HCT116 (cell line): ENCODE results near the gene ARHGAP42. TPM values are rescaled to one million over a fixed set of nuclear protein-coding genes. Genes with fewer than 3 reads are reported as not detected.

ENCODE experiments used
- ATAC-seq: fragments of 200-7000 bp; cut with Tn5 transposase; 2 replicates; pipeline ENCODE4 v1.9.1; 2020; ENCODE audit warnings: mild to moderate bottlenecking, moderate library complexity
- BruUV-seq: library from RNA; stranded (reverse); fragments of 400-500 nt; replicated peaks from 2 replicates; lab custom pipeline; 2021; lab: Mats Ljungman, UMichigan
- CTCF ChIA-PET: fragments of 300-600 bp; sonication (Branson Sonifier 250); formaldehyde crosslinking; loops from one replicate; lab custom pipeline; 2021; ENCODE audit warnings: antibody characterized with exemption; lab: Charles Lee
- POLR2A ChIA-PET: fragments of 300-600, 350-600 bp; sonication (Branson Sonifier 250); formaldehyde crosslinking; loops from one replicate; lab custom pipeline; 2021; ENCODE audit warnings: antibody characterized with exemption; lab: Charles Lee
- RAD21 ChIA-PET, 2 experiments: fragments of 300-600 bp; sonication (Branson Sonifier 250); formaldehyde crosslinking; loops; one replicate each; lab custom pipeline; 2023; ENCODE audit warnings: low total read pairs in 2 of 2; ENCODE audit not compliant: uncharacterized antibody in 2 of 2, unreplicated experiment in 2 of 2, low non-redundant PET in 1 of 2; lab: Charles Lee
- DNase-seq: peaks from one replicate; pipeline ENCODE4 v3.0.0-alpha.2; 2010; ENCODE audit warnings: low read depth, low spot score
- H2AFZ ChIP-seq: fragments of 200-600 bp; shearing (Covaris generic), sonication (generic); 2 replicates; pipeline ENCODE4 v1.6.1; 2017; ENCODE audit warnings: low read depth, mixed run types, mixed read lengths, antibody characterized with exemption, low read length; ENCODE audit not compliant: poor library complexity, severe bottlenecking
- H3K27ac ChIP-seq: 2 replicates; pipeline ENCODE4 v1.5.1; 2012; ENCODE audit warnings: low read depth, low read length
- H3K27me3 ChIP-seq: fragments of 200-600 bp; sonication (generic); 2 replicates; pipeline ENCODE4 v1.6.1; 2016; ENCODE audit warnings: mixed run types, low read length, mixed read lengths; ENCODE audit not compliant: insufficient read depth
- H3K36me3 ChIP-seq, 2 experiments: fragments of 200-500 bp in 1 of 2; fragments of 200-600 bp in 1 of 2; sonication (Bioruptor generic) in 1 of 2; sonication (generic) in 1 of 2; 2 replicates each; pipeline versions ENCODE4 v1.5.1 to v1.6.1; 2014 to 2016; ENCODE audit warnings: low read length in 2 of 2, inconsistent platforms in 1 of 2, mixed read lengths in 1 of 2, mixed run types in 1 of 2; ENCODE audit not compliant: insufficient read depth in 2 of 2, control insufficient read depth in 1 of 2
- H3K4me1 ChIP-seq, 2 experiments: fragments of 200-600 bp in 1 of 2; sonication (generic) in 1 of 2; 2 replicates each; pipeline versions ENCODE4 v1.5.1 to v1.6.1; 2012 to 2017; ENCODE audit warnings: low read length in 2 of 2, inconsistent platforms in 1 of 2, mild to moderate bottlenecking in 1 of 2, mixed read lengths in 1 of 2, mixed run types in 1 of 2, moderate library complexity in 1 of 2; ENCODE audit not compliant: insufficient read depth in 2 of 2, control insufficient read depth in 1 of 2
- H3K4me2 ChIP-seq: fragments of 200-600 bp; sonication (generic); 2 replicates; pipeline ENCODE4 v1.6.1; 2017; ENCODE audit warnings: mixed run types, low read length, mixed read lengths
- H3K4me3 ChIP-seq, 2 experiments: fragments of 200-600 bp in 1 of 2; sonication (generic) in 1 of 2; replicated peaks in 1 of 2; 2 replicates each; pipeline ENCODE4 v1.5.1; 2011 to 2016; ENCODE audit warnings: low read length in 2 of 2, control low read depth in 1 of 2, low read depth in 1 of 2, mild to moderate bottlenecking in 1 of 2, mixed read lengths in 1 of 2, mixed run types in 1 of 2
- H3K79me2 ChIP-seq: fragments of 200-600 bp; sonication (generic); 2 replicates; pipeline ENCODE4 v1.6.1; 2017; ENCODE audit warnings: mild to moderate bottlenecking, mixed run types, low read length, moderate library complexity, mixed read lengths; ENCODE audit not compliant: insufficient read depth
- H3K9ac ChIP-seq: fragments of 200-600 bp; sonication (generic); 2 replicates; pipeline ENCODE4 v1.6.1; 2016; ENCODE audit warnings: low read length, mixed read lengths
- H3K9me2 ChIP-seq: fragments of 200-600 bp; sonication (generic), shearing (Covaris generic); 2 replicates; pipeline ENCODE4 v1.6.1; 2017; ENCODE audit warnings: mixed run types, mild to moderate bottlenecking, moderate library complexity; ENCODE audit not compliant: insufficient read depth
- H3K9me3 ChIP-seq, 2 experiments: fragments of 200-500 bp in 1 of 2; fragments of 200-600 bp in 1 of 2; sonication (Bioruptor generic) in 1 of 2; sonication (generic) in 1 of 2; 2 replicates each; pipeline ENCODE4 v1.6.1; 2014 to 2017; ENCODE audit warnings: low read length in 2 of 2, mixed read lengths in 2 of 2, inconsistent platforms in 1 of 2, low read depth in 1 of 2, mild to moderate bottlenecking in 1 of 2, mixed run types in 1 of 2, moderate library complexity in 1 of 2; ENCODE audit not compliant: control insufficient read depth in 1 of 2, insufficient read depth in 1 of 2
- H4K20me1 ChIP-seq: fragments of 200-600 bp; sonication (generic), shearing (Covaris generic); 2 replicates; pipeline ENCODE4 v1.6.1; 2017; ENCODE audit warnings: mixed run types, mild to moderate bottlenecking, moderate library complexity; ENCODE audit not compliant: insufficient read depth
- ATF3 ChIP-seq: IDR thresholded peaks from 2 replicates; pipeline ENCODE4 v1.6.1; 2012
- CBX3 ChIP-seq: IDR thresholded peaks from 2 replicates; pipeline ENCODE4 v1.6.1; 2012; ENCODE audit warnings: low read depth
- CEBPB ChIP-seq: IDR thresholded peaks from 2 replicates; pipeline ENCODE4 v1.6.1; 2012; ENCODE audit warnings: low read depth
- CTCF ChIP-seq, 3 experiments: fragments of 200-600 bp in 1 of 3; sonication (generic) in 1 of 3; IDR thresholded peaks in 2 of 3; conservative IDR thresholded peaks in 1 of 3; 2 replicates each; pipeline ENCODE4 v1.5.1; 2012 to 2017; ENCODE audit warnings: low read depth in 2 of 3, low read length in 2 of 3, antibody characterized with exemption in 1 of 3, borderline replicate concordance in 1 of 3, control low read depth in 1 of 3, mild to moderate bottlenecking in 1 of 3, mixed read lengths in 1 of 3, mixed run types in 1 of 3, moderate library complexity in 1 of 3; ENCODE audit not compliant: insufficient read depth in 1 of 3
- EGR1 ChIP-seq: IDR thresholded peaks from 2 replicates; pipeline ENCODE4 v1.6.1; 2012; ENCODE audit warnings: low read depth
- ELF1 ChIP-seq: IDR thresholded peaks from 2 replicates; pipeline ENCODE4 v1.6.1; 2012; ENCODE audit warnings: low read depth, borderline replicate concordance
- EZH2 ChIP-seq: fragments of 200-600 bp; sonication (generic); IDR thresholded peaks from 2 replicates; pipeline ENCODE4 v1.6.1; 2017; ENCODE audit warnings: antibody characterized with exemption, mixed run types
- FOSL1 ChIP-seq: IDR thresholded peaks from 2 replicates; pipeline ENCODE4 v1.6.1; 2012; ENCODE audit warnings: low read depth
- JUND ChIP-seq: IDR thresholded peaks from 2 replicates; pipeline ENCODE4 v1.6.1; 2012
- MAX ChIP-seq: IDR thresholded peaks from 2 replicates; pipeline ENCODE4 v1.6.1; 2012
- POLR2A ChIP-seq: IDR thresholded peaks from 2 replicates; pipeline ENCODE4 v1.7.0; 2011; ENCODE audit warnings: borderline replicate concordance; ENCODE audit not compliant: insufficient read depth, insufficient read length; ENCODE audit errors: extremely low read depth
- POLR2AphosphoS5 ChIP-seq: IDR thresholded peaks from 2 replicates; pipeline ENCODE4 v1.6.1; 2011; ENCODE audit warnings: mild to moderate bottlenecking, low read depth, low read length, moderate library complexity
- RAD21 ChIP-seq: IDR thresholded peaks from 2 replicates; pipeline ENCODE4 v1.6.1; 2012; ENCODE audit warnings: low read depth, mild to moderate bottlenecking
- SIN3A ChIP-seq: IDR thresholded peaks from 2 replicates; pipeline ENCODE4 v1.6.1; 2012; ENCODE audit warnings: low read depth
- SP1 ChIP-seq: IDR thresholded peaks from 2 replicates; pipeline ENCODE4 v1.6.1; 2012; ENCODE audit warnings: low read depth
- SRF ChIP-seq: IDR thresholded peaks from 2 replicates; pipeline ENCODE4 v1.6.1; 2012; ENCODE audit warnings: low read depth
- ZBTB33 ChIP-seq: IDR thresholded peaks from 2 replicates; pipeline ENCODE4 v1.6.1; 2011; ENCODE audit warnings: mild to moderate bottlenecking, low read length, moderate library complexity; ENCODE audit not compliant: insufficient replicate concordance; ENCODE audit errors: extremely low read depth
- ZFX ChIP-seq: fragments of 450-650 bp; IDR thresholded peaks from 2 replicates; pipeline ENCODE4 v1.6.1; 2017
- intact Hi-C: fragments of 100-400 bp; cut with micrococcal nuclease; formaldehyde crosslinking; loops from 2 replicates; pipeline ENCODE4 v1.10.0; 2022
- total RNA-seq: library from RNA; stranded (reverse); gene quantifications from one replicate; pipeline ENCODE4 v1.2.1, GENCODE V29; 2021; ENCODE audit not compliant: unreplicated experiment

Gene ARHGAP42
- total RNA-seq, 1 experiment from 2014 or later = 12.3 TPM

- ChIA-PET POLR2A (no interaction called here), CTCF (no interaction called here), RAD21 (no interaction called here)
- Histone ChIP-seq H3K9me2 (no peaks in the 10 kb centered on the region), H3K79me2 (no peaks in the 10 kb centered on the region), H3K27me3 (no peaks in the 10 kb centered on the region), H3K9me3 (no peaks in the 10 kb centered on the region), H3K4me1 (no peaks in the 10 kb centered on the region), H3K36me3 (no peaks in the 10 kb centered on the region), H3K27ac (no peak overlapping the region), H3K4me3 (no peak overlapping the region), H4K20me1 (no peaks in the 10 kb centered on the region), H2AFZ (no peak overlapping the region), H3K9ac (no peak overlapping the region), H3K4me2 (no peak overlapping the region)
- DNase-seq (no peak), ATAC-seq (no peak)
- intact Hi-C loops = no loop called here
- no TSS peak for BruUV-seq
- TF ChIP-seq SIN3A (no peak), JUND (no peak), RAD21 (no peak), SP1 (no peak), EZH2 (no peak), MAX (no peak), POLR2AphosphoS5 (no peak), EGR1 (no peak), SRF (no peak), CEBPB (no peak), FOSL1 (no peak), CTCF (IDR thresholded peaks at IDR 0.05 in 2 of 3, conservative IDR thresholded peaks at IDR 0.05 in 1 of 3; ENCODE audit: borderline replicate concordance in 1 of 3, insufficient read depth in 1 of 3, low read depth in 2 of 3, low read length in 2 of 3) (no peak), ELF1 (no peak), ATF3 (no peak), POLR2A (no peak), CBX3 (no peak), ZFX (no peak), ZBTB33 (no peak)
Measured at GRCh38 chr11:101034076-101034475, 347.0 kb downstream of the ARHGAP42 start.
